WTC11 (cell line): ENCODE results near the gene HOXD1.

Experiments used
- ATF3 ChIP-seq: sonication (generic); formaldehyde crosslinking; conservative IDR thresholded peaks from 2 replicates; pipeline ENCODE4 v1.8.1; 2022; ENCODE audit warnings: mild to moderate bottlenecking, missing genetic modification reagents
- CTCF ChIP-seq: fragments of 200-600 bp; IDR thresholded peaks from 2 replicates; pipeline ENCODE4 v1.8.0; 2022; ENCODE audit warnings: antibody characterized with exemption
- MAX ChIP-seq: sonication (generic); formaldehyde crosslinking; IDR thresholded peaks from 2 replicates; pipeline ENCODE4 v1.8.0; 2022; ENCODE audit warnings: mild to moderate bottlenecking, missing genetic modification reagents
- NR3C1 ChIP-seq: sonication (generic); formaldehyde crosslinking; conservative IDR thresholded peaks from 2 replicates; pipeline ENCODE4 v1.8.1; 2023; ENCODE audit warnings: low read depth, mild to moderate bottlenecking, missing genetic modification reagents
- TF ChIP-seq, protein P1 (sequence below): sonication (generic); formaldehyde crosslinking; IDR thresholded peaks from 2 replicates; pipeline ENCODE4 v1.8.1; 2022; ENCODE audit warnings: missing genetic modification reagents, borderline replicate concordance

DNA sequence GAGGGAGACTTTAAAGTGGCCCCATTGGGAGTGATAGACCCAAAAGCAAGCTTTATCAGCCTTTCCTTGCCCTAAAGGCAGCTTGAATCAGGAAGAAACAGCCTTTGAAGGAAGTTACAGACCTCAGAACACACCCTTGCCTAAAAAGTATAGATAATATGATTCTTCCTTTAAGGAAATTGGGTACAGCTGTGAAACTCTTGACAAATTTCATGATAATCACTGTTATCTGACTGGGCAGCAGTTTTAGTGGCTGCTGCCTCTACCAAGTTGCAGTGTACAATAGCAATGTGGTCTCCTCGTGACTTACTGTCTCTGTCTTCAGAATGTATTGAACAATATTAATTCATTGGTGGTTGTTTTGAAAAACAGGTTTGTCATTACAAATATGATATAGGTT, 16.7 kb downstream of the HOXD1 start:
- TF ChIP-seq, protein P1, sequence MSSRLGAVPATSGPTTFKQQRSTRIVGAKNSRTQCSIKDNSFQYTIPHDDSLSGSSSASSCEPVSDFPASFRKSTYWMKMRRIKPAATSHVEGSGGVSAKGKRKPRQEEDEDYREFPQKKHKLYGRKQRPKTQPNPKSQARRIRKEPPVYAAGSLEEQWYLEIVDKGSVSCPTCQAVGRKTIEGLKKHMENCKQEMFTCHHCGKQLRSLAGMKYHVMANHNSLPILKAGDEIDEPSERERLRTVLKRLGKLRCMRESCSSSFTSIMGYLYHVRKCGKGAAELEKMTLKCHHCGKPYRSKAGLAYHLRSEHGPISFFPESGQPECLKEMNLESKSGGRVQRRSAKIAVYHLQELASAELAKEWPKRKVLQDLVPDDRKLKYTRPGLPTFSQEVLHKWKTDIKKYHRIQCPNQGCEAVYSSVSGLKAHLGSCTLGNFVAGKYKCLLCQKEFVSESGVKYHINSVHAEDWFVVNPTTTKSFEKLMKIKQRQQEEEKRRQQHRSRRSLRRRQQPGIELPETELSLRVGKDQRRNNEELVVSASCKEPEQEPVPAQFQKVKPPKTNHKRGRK: no peak
- TF ChIP-seq MAX (CRISPR knock-in tag) (no peak), ATF3 (no peak), NR3C1 (CRISPR knock-in tag) (no peak), CTCF (no peak)
